Stimulated activated CD4-positive, alpha-beta T cell treated with anti-CD3 and anti-CD28 coated beads, Interleukin-15, amount 100 ng/mL, for 48 hours (primary cell): ENCODE measurements around the gene COG5.

Source experiments
- DNase-seq, 2 donors: peaks; one replicate each; pipeline ENCODE4 v3.0.0-alpha.2; 2020; ENCODE audit warnings: low read depth in 2 of 2

The COG5 gene

DNA sequence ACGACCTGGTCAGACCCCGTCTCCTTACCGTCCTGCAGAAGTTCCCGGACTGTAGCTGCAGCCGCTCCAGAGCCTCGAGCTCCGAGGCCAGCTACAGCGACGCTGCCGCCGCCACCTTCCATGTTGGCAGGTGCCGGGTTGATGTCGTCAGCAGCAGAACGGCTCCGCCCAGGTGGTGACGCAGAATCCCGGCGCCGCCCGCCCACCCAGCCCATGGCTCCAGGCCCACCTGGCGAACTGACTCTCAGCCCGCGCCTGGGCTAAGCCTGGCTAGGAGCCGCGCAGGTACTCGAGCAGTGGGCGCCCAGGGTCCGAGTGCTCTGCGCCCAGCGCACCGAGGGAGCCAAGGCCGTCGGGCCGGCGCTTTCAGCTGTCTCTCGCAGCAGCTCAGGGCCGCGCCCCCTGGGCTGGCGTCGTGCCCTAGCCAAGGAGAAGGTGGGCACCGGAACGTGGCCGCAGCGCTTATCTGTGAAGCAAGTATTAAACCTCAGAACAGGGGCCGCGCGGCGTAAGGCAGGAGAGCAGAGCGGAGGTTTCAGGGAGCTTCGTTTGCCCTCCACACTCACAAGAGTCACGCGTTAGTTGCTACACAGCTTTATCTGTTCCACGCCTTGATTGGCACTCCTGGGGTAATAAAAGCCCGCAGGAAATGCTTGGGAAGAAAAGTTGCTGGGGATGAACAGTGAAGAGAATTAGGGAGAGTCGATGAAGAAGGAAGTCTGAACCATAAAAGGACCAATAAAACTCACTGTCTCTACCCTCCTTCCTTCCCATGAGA is at the start of gene COG5, which contains the start of gene DUS4L:
Gene COG5, minus strand, starts transcription at position 146 of the 778 bp plus-strand sequence. Its CDS starts 24 bp downstream, at position 122.
Gene DUS4L, plus strand, starts transcription at position 197 of the 778 bp plus-strand sequence. CDS start 3,100 bp downstream, outside the sequence.
- peak; percentile 60 to 76 for DNase-seq

DNA sequence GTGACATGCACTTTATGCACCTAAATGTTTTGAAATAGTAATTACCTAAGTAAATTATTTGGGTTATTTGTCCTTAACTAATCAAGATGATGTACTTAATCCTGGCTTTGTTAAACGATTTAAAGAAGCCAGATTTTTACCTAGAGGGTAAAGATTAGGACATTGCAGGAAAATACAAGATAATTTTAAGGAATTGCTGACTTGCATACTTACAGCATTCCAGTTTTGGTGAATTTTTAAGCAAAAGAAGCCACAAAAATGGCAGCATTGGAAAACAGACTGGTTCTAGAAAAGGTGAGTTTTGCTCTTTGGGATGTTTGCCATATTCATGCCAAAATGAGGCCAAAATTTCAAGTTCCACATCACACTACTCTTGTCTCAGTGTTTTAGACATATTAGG is 49.7 kb upstream of the COG5 start:
- DNase-seq = no peak

DNA sequence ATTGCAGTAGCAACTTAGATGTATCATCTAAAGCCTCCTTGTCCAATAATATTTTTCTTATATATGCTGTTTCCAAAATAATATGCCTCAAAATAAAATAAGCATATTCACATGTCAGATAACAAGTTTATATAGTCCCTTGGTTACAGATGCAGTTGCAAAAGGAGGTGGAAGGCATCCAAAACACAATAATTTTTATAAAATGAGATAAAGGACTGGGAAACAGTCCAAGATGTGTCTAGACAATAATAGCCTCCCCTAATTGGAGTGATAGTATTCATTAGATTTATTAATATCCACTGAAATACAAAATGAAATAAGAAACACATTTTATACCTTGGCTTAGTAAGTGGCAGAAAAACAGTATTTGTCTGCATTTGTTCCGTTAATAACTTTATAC is 46.6 kb upstream of the COG5 start:
- no peak for DNase-seq

DNA sequence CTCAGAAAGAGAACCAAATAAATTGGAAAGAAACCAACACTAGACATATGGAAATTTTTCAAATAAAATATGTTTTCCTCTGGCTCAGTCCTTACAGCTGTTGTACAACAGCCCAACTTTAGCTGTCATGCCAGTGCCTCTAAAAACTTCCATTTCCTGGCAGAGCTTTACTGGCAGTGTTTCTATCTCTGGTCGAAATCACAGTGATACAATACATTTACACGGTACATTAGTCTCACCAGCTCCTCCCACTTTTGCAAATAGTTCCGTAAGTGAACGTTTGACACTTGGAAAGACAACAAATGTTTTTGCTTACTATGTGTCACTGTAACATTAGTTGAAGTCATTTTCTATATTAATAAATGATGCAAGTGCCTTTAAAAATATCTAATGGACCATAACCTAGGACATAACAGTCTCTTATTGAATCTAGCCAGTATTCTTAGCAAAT is 46.1 kb upstream of the COG5 start:
- DNase-seq = no peak

DNA sequence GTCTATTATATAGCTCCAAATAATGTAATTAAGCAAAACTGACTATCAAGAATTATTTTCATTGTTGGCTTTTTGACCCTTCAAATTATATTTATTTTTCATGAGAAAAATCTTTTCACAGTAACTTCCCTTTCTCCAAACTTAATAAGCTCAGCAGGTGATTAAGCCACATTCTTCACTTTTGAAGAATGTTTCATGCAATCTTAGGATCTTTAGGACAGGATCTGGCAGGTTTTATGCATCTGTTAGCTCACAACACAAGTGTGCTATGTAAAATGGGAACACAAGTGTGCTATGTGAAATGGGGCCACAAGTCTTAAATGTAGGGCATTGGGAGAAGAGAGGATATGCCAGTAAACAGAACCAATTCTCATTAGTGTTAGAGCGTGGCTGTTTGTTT is 42.6 kb upstream of the COG5 start:
- DNase-seq = no peak

DNA sequence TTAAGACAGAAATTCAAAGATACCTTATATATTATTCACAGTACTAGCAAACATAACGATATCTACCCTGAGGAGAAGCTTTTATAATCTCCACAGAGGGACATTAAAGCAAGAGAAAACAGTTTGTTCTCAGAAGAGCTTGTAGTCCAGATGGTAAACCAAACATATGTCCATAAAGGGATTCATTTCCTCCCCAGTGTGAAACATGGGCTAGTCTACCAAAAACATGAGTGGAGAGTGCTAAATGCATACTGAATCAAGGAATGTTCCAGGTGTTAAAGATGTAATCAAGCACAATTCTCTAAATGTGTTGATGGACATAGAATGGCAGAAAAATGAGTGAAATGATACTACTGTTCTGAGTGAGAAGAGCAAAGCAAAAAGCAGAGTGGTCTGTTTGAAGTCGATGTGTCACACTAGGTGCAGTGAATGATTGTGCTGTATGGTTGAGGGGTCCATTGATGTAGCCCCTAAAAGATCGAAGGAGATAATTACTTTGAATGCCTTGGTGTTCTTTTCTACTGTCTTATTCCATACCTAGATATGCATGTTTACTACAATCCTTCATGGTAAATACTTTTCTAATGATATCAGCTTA is 41.6 kb upstream of the COG5 start:
- no peak for DNase-seq

DNA sequence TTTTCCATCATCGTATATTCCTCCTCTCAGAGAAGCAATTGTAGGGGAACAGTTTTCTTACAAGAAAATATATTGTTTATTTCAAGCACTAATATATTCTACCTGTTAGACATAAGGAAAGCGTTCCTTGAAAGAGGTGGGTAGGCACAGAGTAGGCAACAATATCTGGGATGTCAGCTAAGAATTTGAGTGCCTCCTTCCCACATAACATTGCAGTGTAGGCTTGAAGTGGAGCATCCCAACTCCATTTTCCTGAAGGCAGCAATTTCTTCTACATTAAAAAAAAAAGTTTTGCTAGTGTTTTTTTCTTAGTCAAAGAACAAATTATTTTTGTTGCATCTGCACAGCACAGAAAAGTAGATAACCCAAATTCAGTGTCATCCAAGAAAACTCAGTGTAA is 37.1 kb upstream of the COG5 start:
- DNase-seq = no peak

DNA sequence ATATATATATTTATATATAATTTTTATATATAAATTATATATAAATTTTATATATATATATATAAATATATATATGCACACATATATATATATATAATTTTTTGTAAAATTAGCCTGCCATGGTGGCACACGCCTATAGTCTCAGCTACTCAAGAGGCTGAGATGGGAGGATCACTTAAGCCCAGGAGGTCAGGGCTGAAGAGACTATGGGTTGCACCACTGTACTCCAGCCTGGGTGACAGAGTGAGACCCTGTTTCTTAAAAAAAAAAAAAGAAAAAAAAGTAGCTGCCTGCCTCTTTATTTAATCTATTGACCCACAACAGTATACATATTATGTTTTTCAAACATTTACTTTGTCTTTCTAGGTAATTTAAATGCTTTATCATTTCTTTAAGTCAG is 35.5 kb upstream of the COG5 start:
- no peak for DNase-seq

DNA sequence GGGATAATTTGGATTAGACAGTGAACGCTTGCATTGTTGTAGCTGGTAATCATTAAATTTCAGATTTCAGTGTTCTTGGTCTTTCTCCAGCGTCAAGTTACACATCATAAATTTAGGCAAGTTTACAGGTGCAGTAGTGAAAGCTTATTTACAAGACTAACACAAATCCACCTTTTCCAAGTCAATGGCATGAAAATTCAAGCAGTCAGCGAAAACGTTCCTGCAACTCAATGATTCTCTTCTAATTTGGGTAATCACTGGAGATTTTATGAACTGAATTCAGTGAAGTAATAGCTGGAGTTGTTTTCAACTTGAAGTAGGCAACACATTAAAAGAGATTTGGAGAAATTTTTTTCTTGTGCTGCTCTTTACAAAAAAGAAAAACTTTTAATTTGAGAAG is 34.2 kb upstream of the COG5 start:
- DNase-seq = no peak

DNA sequence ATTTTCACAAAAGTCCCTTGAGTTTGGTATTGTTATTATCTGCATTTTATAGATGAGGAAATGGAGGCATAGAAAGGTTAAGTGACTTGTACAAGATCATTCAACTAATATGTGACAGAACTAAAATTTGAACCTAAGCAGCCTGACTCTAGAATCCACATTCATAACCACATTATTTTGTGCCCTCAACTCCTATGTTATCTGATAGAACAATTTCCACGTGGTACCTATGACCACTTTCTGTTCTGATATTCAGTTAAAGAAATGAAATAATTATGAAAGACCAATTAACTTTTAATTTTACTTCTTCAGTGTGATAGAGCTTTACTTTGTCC is 33.8 kb upstream of the COG5 start:
- DNase-seq = no peak

DNA sequence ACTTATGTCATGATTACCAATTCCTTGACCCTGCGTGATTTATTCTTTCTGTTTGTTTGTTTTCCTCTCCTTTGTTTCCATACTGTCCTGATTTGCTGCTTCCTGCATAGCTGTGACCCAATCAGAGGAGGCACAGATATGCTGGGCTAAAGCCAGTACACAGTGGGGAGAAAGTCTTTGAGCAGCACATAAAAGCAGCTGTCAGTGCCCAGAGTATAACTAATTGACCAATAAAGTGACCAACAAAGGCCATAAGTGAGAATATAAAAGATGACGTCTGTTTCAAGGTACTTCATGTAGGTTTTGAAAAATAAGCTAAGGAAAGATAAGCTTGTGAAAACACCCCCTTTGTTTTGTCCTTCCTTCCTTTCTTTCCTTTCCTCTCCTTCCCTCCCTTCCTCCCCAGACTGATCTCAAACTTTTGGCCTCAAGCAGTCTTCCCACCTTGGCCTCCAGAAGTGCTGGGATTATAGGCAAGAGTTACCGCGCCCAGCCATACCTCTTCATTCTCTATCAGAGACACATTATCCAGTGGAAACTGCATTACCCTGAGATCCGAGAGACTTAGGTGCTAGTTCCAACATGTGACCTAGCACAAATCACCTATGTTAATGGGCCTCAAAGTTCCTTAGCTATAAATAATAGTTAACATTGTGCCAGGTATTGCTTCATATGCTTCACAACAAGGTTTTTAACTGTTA is 33.3 kb upstream of the COG5 start:
- DNase-seq = no peak

DNA sequence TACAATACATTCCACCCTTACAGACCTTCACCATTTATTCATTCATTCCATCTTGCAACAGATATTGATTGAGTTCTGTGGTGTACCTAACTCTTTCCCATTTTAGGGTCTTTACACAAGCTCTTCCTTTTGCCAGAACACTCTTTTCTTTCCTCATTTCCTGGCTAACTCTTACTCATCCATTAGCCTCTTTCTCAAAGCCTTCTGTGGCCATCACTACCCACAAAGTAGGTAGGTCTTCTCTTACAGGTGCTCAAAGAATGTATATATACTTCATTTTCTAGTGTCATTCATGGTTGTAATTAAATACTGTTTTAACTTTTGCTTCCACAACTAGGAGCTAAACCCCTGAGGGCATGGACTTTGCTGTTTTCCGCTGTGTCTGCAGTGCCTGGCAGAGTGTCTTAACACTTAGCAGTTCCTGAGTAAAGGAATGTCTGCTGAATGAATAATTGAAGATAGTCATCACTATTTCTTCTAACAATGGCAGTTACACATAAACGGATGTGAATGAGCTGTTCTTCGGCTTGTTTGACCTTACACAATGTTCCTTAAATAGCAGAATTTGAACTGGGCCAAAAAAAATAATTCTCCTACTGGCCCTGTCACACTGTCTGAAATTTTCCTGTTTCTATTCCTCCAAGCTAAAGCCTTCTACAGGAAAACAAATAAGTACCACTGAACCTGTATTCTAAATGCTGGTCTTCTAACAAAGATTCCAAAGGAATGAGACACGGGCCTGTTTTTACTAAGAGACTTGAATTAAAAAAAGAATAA is 31.4 kb upstream of the COG5 start:
- no peak for DNase-seq

DNA sequence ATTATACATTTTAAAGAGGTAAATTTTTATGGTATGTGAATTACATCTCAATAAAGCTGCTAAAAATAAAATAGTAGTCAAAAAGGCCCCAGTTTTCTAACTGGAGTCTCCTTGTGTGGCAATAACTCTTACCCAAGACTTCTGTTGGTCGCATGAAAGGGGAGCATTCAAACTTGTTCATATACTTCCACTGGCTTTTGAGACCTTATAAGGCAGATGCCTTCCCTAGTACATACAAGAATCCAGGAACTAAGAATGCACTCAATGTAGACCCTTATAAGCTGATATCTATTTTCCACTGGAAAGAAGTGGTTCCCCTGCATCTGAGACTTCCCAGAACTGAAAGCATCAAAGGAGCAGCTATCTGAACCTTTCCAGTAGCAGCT is 29.3 kb upstream of the COG5 start:
- no peak for DNase-seq

DNA sequence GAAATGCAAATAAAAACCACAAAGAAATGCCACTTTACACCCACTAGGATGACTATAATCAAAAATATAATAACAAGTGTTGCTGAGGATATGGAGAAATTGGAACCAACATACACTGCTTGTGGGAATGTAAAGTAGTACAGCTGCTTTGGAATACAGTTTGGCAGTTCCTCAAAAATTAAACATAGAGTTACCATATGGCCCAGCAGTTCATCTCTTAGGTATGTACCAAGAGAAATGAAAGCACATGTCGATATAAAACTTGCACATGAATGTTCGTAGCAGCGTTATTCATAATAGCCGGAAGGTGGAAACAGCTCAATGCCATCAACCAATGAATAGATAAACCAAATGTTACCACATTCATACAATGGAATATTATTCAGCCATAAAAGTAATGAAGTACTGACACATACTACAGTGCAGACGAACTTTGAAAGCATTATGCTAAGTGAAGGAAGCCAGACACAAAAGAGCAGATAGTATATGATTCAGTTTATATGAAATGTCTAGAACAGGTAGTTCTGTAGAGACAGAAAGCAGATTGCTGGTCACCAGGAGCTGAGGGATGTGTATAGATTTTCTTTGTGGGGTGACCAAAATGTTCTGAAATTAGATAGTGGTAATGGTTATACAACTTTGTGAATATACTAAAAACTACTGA is 28.8 kb upstream of the COG5 start:
- DNase-seq = no peak

DNA sequence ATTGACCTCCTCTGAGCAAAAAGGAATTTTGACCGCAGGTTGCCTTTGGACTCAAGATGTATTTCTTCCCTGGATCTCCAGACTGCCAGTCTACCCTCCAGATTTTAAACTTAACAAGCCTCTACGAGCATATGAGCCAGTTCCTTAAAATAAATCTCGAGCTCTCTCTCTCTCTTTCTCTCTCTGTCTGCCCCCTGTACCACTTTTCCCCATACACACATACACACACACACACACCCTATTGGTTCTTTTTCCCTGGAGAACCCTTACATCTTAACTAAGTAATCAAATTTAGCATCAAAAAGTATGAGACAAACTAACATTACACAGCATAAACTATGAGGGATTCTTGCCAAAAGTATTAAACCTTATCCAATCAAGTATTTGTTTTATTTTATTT is 27.7 kb upstream of the COG5 start:
- no peak for DNase-seq

DNA sequence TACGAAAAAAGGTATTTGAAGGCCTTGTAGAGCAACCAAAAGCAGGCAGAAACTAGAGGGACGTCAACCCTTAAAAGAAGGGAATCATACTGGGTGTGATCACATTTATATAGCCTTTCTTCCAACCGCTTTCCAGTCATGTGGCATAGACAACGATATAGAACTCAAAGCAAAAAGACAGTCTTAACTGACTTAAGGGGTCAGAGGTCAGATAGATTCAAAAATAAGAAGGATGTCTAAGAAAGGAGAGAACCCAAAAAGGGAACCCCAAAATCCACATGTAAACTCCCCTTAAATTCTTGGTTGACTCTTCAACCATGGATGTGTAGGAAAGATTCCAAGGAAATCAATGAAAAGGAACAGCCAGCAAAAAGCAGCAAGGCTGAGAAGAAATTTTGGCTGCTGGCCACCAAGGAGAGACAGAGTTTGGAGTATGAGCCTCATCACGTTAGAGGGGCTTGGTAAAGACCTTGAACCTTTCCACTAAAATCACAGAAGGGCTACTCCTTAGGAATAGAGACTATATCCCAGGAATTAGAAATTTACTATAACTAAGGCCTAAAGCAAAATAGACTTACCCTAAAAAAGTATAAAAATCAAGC is 24.9 kb upstream of the COG5 start:
- DNase-seq = no peak

DNA sequence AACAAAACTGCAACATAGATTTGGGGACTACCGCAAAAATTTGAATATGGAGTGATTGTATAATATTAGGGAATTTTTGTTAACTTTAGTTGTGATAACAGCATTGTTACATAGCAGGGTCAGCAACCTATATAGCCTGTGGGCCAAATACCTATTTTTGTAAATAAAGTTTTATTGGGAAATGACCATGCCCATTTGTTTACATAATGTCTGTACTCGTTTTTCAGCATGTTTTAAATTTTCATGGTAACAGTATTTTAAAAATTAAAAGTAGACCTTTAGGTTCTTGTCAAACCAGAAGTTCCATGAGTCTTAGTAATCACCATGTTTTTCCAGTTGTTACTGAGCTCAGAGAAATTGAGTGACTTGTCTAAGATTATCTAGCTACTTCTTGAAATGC is 21.0 kb upstream of the COG5 start:
- no peak for DNase-seq

DNA sequence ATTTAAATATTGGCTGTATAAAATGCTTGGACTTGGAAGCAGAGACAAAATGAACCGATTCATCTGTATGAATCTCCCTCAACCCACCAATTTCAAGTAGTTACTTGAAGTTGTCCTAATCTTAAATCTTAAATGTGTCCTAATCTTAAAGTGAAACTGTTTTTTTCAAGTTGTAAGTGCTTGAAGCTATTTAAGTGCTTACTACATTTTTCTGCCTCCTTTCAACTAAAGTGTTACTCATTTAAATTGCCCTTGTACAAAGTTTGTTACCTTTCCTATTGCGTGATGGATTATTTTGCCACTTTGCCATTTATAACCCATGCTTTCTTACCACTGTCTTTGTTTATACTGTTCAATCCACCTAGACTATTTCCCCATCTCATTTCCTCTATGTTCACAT is 19.2 kb upstream of the COG5 start:
- DNase-seq = no peak

DNA sequence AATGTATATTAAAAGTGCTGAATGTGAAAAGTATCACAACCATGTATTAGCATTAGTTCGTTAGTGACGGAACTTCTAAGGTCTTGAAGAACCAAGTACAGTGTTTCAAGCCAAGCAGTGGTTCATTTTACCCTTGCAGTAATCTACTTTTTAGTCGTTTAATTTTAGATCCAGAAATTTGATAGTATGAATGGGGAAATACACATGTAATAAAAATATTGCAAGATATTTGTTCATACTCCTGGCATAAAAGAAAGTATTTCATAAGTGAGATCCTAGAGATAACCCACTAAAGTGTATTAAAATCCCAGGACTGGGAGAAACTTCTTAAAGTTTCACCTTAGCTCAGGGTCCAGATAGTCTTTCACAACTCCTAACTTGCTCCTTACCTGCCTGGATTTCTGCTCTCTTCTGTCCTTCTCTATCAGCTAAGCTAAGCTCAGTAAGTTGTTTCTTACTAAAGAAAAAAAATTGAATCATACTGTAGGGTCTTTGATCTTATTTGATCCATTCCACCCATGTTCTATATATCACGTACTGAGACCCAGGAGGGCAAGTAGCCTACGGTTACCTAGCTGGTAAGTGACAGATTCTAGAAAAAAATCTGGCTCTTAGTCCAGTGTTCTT is 17.8 kb upstream of the COG5 start:
- DNase-seq = no peak

DNA sequence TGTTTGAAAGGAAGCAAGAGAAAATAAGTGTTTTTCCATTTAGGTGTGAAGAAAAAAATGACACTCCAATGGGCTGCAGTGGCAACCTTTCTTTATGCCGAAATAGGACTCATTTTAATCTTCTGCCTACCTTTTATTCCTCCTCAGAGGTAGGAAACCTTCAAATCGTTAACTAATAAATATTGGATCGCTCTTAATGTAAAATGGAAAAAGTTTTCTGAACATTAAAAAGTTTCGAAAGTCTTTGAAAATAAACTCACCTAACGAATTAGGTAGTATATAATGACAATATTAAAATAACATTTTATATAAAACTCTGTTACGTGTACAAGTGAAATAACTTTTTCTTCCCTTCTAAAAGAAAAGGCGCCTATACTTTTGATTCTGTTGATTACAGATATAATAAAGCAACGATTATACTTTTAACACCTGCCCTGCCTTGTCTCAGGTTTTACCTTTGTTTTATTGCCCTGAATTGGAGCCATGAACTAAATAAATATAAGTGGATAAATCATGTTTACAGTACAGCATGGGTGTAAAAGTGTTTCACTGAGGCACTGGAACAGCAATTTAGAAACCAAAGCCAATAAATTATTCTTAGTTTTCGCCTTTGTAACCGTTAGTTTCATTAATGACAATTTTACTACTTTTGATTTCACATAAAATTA is 17.1 kb upstream of the COG5 start:
- no peak for DNase-seq
